Testis (tissue), 3 donors: ENCODE results near the gene KIAA0513. TPM values are rescaled to one million over a fixed set of nuclear protein-coding genes. Genes with fewer than 3 reads are reported as not detected.

Source experiments
- DNase-seq: peaks from one replicate; pipeline ENCODE4 v3.0.0-alpha.2; 2019
- H3K27ac ChIP-seq, 2 donors: fragments of 200-600 bp; sonication (generic); one replicate each; pipeline ENCODE4 v1.5.1; 2019
- H3K27me3 ChIP-seq: fragments of 200-600 bp; sonication (generic); one replicate; pipeline ENCODE4 v1.5.1; 2019
- H3K36me3 ChIP-seq: fragments of 200-600 bp; sonication (generic); one replicate; pipeline ENCODE4 v1.5.1; 2017; ENCODE audit warnings: low read depth; ENCODE audit errors: missing control alignments
- H3K4me1 ChIP-seq: fragments of 200-600 bp; sonication (generic); one replicate; pipeline ENCODE4 v1.5.1; 2019
- H3K4me3 ChIP-seq, 2 donors: fragments of 200-600 bp; sonication (generic); one replicate each; pipeline ENCODE4 v1.5.1; 2017 to 2019
- H3K9me3 ChIP-seq: fragments of 200-600 bp; sonication (generic); one replicate; pipeline ENCODE4 v1.5.1; 2017
- POLR2A ChIP-seq: fragments of 450-650 bp; IDR thresholded peaks from one replicate; pipeline ENCODE4 v1.6.1; 2017; ENCODE audit warnings: antibody characterized with exemption, mild to moderate bottlenecking, moderate library complexity
- WGBS, 2 donors: methylation state at CpG; one replicate each; pipeline ENCODE4 v1.1.5; 2018; 5-methylcytosine and 5-hydroxymethylcytosine counted together
- intact Hi-C: fragments of 100-400 bp; cut with DNase I; formaldehyde crosslinking; loops from one replicate; pipeline ENCODE4 v1.15.1; 2023; ENCODE audit warnings: low total_unique reads
- polyA plus RNA-seq: library from polyadenylated mRNA; stranded (reverse); fragments of 350-450 nt; fragmentation: Illumina TruSeq; extraction: RNeasy Lipid Tissue Mini Kit (QIAGEN cat#74804); gene quantifications from one replicate; pipeline ENCODE4 v1.2.3, GENCODE V29; 2014; ENCODE audit warnings: low read depth, low replicate concordance; ENCODE audit not compliant: insufficient read depth
- total RNA-seq, 2 donors: library from RNA; depleted of rRNA; stranded (reverse); fragments of >200 nt; gene quantifications; one replicate each; pipeline ENCODE4 v1.2.3, GENCODE V29; 2016
- TF ChIP-seq, protein P1 (sequence below), 3 experiments: fragments of 450-650 bp in 2 of 3; fragments of 200-600 bp in 1 of 3; sonication (generic) in 1 of 3; IDR thresholded peaks; one replicate each; pipeline ENCODE4 v1.5.1; 2016 to 2019; ENCODE audit warnings: antibody characterized with exemption in 3 of 3, mild to moderate bottlenecking in 2 of 3, moderate library complexity in 1 of 3

The KIAA0513 gene
- total and polyA plus RNA-seq, 3 donors from 2014 or later, result 9.8 to 18.7 (median 18.4) TPM

DNA sequence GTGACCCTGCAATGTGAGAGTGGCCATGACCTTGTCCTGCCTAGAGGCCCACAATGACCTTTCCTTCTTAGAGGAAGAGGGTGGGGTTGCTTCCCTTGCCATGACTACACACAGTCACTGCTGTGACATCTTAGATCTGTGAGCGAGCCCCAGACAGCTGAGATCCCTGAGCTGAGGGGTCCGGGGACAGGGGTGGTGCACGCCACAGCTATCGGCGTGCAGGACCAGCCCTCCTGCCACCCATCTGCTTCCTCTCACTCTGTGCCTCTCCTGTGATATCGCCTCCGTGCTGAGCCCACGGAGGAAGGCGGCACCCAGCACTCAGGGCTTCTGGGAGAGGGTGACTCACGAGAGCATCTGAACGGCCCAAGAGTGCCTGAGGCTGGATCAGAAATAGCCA lies 35.2 kb downstream of the KIAA0513 start:
- H3K36me3 ChIP-seq, result no peaks in the 10 kb centered on the region
- no peak overlapping the region for H3K27ac ChIP-seq
- no peak for DNase-seq
- H3K4me1 ChIP-seq, result no peaks in the 10 kb centered on the region
- H3K9me3 ChIP-seq, result no peaks in the 10 kb centered on the region
- no peak for TF ChIP-seq POLR2A
- TF ChIP-seq, protein P1, sequence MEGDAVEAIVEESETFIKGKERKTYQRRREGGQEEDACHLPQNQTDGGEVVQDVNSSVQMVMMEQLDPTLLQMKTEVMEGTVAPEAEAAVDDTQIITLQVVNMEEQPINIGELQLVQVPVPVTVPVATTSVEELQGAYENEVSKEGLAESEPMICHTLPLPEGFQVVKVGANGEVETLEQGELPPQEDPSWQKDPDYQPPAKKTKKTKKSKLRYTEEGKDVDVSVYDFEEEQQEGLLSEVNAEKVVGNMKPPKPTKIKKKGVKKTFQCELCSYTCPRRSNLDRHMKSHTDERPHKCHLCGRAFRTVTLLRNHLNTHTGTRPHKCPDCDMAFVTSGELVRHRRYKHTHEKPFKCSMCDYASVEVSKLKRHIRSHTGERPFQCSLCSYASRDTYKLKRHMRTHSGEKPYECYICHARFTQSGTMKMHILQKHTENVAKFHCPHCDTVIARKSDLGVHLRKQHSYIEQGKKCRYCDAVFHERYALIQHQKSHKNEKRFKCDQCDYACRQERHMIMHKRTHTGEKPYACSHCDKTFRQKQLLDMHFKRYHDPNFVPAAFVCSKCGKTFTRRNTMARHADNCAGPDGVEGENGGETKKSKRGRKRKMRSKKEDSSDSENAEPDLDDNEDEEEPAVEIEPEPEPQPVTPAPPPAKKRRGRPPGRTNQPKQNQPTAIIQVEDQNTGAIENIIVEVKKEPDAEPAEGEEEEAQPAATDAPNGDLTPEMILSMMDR (IDR thresholded peaks at IDR 0.05), result no peak
- no peaks in the 10 kb centered on the region for H3K27me3 ChIP-seq
- no peak overlapping the region for H3K4me3 ChIP-seq
- WGBS, 2 donors, result 88 to 92% methylated on average over 5 to 11 of the region's 11 CpGs
- intact Hi-C loops, result no loop called here

DNA sequence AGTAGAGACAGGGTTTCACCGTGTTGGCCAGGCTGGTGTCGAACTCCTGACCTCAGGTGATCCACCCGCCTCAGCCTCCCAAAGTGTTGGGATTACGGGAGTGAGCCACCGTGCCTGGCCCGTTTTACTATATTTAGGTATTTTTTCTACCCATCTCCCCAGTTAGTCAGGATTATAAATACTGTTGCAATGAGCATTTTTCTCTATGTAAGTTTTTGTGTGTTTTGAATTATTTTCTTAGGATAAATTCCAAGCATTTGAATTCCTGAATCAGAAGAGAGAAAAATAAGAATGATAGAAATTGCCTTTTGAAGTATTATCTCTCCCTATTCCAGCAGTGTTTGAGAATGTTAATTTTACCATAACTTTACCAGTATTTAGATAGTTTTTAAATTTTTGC lies 36.6 kb downstream of the KIAA0513 start:
- no peaks in the 10 kb centered on the region for H3K9me3 ChIP-seq

DNA sequence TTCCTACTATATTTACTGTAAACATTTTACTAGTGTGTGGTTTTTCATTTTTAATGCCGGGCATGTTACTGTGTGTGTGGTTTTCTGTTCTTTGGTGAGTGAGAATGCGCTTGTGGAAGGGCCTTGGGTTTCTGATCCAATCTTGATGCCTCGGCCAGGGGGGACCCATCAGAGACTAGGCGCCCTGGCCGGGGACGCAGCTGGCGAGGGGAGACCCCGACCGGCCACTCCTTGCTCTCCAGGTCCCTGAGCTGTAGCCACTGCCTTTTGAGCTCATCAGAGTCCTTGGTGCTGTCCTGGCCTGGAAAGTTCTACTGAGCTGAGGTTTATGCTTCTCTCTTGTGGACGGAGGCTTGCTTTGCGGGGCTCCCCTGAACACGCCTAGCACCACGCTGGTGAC lies 37.5 kb downstream of the KIAA0513 start:
- Histone ChIP-seq H3K4me1 (no peaks in the 10 kb centered on the region), H3K9me3 (no peaks in the 10 kb centered on the region), H3K27me3 (no peaks in the 10 kb centered on the region), H3K36me3 (no peaks in the 10 kb centered on the region), H3K27ac (no peak overlapping the region), H3K4me3 (no peak overlapping the region)
- intact Hi-C loops, result no loop called here
- DNase-seq, result no peak
- WGBS, 2 donors, result 94 to 96% methylated on average over 6 to 13 of the region's 13 CpGs
- TF ChIP-seq, protein P1 (IDR thresholded peaks at IDR 0.05), result no peak
- TF ChIP-seq POLR2A, result no peak

More for the DNA sequence above, 36.6 kb downstream of the KIAA0513 start:
- H3K36me3 ChIP-seq, result no peaks in the 10 kb centered on the region
- no peaks in the 10 kb centered on the region for H3K27me3 ChIP-seq
- TF ChIP-seq, protein P1 (IDR thresholded peaks at IDR 0.05), result no peak
- TF ChIP-seq POLR2A, result no peak
- no peak overlapping the region for H3K27ac ChIP-seq
- intact Hi-C loops, result no loop called here
- DNase-seq, result no peak
- WGBS, 2 donors, result 95% methylated on average over 6 of the region's 6 CpGs
- H3K4me1 ChIP-seq, result no peaks in the 10 kb centered on the region
- H3K4me3 ChIP-seq, result no peak overlapping the region

DNA sequence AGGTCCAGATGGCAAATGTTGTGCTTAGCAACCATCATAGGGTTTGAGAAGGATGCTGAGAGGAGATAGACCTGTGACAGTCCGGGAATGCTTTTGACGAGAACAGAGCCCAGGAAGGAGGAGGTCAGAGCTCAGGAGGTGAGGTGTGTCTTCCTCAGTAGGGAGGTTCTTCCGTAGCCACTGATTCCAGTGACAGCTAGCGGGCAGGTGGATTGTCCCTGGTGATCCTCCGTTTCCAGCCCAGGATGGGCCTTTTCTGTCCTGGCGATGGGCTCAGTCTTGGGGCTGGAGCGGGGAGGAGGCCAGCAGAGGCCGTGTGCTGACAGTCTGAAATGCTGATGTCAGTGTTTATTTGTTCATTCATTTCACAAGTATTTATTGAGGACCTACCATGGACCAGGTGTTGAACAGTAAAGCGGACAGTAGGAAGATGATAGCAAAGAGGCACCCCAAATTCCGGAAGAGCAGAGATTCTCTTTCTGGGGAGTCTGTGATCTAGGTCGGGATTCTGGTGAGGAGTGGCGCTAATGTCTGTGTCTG lies 38.8 kb downstream of the KIAA0513 start:
- intact Hi-C loops, result no loop called here
- Histone ChIP-seq H3K27me3 (no peaks in the 10 kb centered on the region), H3K9me3 (no peaks in the 10 kb centered on the region), H3K36me3 (no peaks in the 10 kb centered on the region), H3K4me1 (no peaks in the 10 kb centered on the region), H3K4me3 (no peak overlapping the region), H3K27ac (no peak overlapping the region)
- 93 to 94% methylated on average over 12 of the region's 12 CpGs for WGBS, 2 donors
- TF ChIP-seq, protein P1 (IDR thresholded peaks at IDR 0.05), result no peak
- no peak for TF ChIP-seq POLR2A
- DNase-seq, result no peak

DNA sequence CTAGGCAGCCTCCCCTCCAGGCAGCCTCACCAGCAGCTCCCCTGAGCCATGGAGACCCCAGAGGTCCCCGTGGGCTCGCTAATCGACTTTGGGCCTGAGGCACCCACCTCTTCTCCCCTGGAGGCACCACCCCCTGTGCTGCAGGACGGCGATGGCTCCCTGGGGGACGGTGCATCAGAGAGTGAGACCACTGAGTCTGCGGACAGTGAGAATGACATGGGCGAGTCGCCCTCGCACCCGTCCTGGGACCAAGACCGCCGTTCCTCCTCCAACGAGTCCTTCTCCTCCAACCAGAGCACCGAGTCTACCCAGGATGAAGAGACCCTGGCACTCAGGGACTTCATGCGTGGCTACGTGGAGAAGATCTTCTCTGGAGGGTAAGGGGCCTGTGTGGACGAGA lies 39.4 kb downstream of the KIAA0513 start:
- Histone ChIP-seq H3K27ac (no peak overlapping the region), H3K9me3 (no peaks in the 10 kb centered on the region), H3K27me3 (no peaks in the 10 kb centered on the region), H3K4me1 (no peaks in the 10 kb centered on the region), H3K4me3 (no peak overlapping the region), H3K36me3 (no peaks in the 10 kb centered on the region)
- no peak for TF ChIP-seq POLR2A
- TF ChIP-seq, protein P1 (IDR thresholded peaks at IDR 0.05), result no peak
- intact Hi-C loops, result no loop called here
- WGBS, 2 donors, result 94 to 99% methylated on average over 14 to 18 of the region's 18 CpGs
- no peak for DNase-seq
